ENCODE data around the gene TMCC1.

GRCh38 chr3:129599607-129600006 is 293.9 kb downstream of the TMCC1 start:
- no peak for TF ChIP-seq CTCF (IDR thresholded peaks at IDR 0.05)
- no peak for TF ChIP-seq POLR2A (IDR thresholded peaks at IDR 0.05)
